ENCODE results near the gene MAP2K5.

GRCh38 chr15:67746022-67746421, 203.5 kb downstream of the MAP2K5 start:
- TF ChIP-seq EP300 (IDR thresholded peaks at IDR 0.05) (peak in 1 of 2 donors; percentile 34), CTCF (IDR thresholded peaks at IDR 0.05) (no peak), POLR2A (IDR thresholded peaks at IDR 0.05) (no peak)

Measured in tibial nerve (tissue), 4 donors.